Mesothelial cell of epicardium (in vitro differentiated cells): ENCODE results near the gene MPZL3. TPM values are rescaled to one million over a fixed set of nuclear protein-coding genes. Genes with fewer than 3 reads are reported as not detected.

ENCODE experiments used
- DNase-seq, 2 experiments: peaks; one replicate each; pipeline ENCODE4 v3.0.0; 2021; ENCODE audit warnings: low spot score in 2 of 2; ENCODE audit not compliant: unreplicated experiment in 2 of 2
- H3K27ac Mint-ChIP-seq: 2 replicates; pipeline ENCODE4 v1.8.0; 2021; ENCODE audit warnings: mixed read lengths
- H3K27me3 Mint-ChIP-seq: 2 replicates; pipeline ENCODE4 v1.8.0; 2021; ENCODE audit warnings: low read depth, mixed read lengths
- H3K36me3 Mint-ChIP-seq: 2 replicates; pipeline ENCODE4 v1.8.0; 2021; ENCODE audit warnings: mixed read lengths
- H3K4me1 Mint-ChIP-seq: 2 replicates; pipeline ENCODE4 v1.8.0; 2021; ENCODE audit warnings: mixed read lengths
- H3K4me3 Mint-ChIP-seq: 2 replicates; pipeline ENCODE4 v1.8.0; 2021; ENCODE audit warnings: mild to moderate bottlenecking, moderate library complexity, mixed read lengths
- H3K9me3 Mint-ChIP-seq: 2 replicates; pipeline ENCODE4 v1.8.0; 2021; ENCODE audit warnings: mixed read lengths
- total RNA-seq: library from RNA; stranded (reverse); gene quantifications from 3 replicates; pipeline ENCODE4 v1.2.1, GENCODE V29; 2021
- TF ChIP-seq, protein P1 (sequence below): fragments of 200-600 bp; sonication (generic); IDR thresholded peaks from one replicate; pipeline ENCODE4 v1.5.0; 2021; ENCODE audit warnings: antibody characterized with exemption; ENCODE audit not compliant: unreplicated experiment

Gene MPZL3
- total RNA-seq, 1 donor from 2014 or later: 5.0 TPM

GRCh38 chr11:118231461-118231860, 20.7 kb downstream of the MPZL3 start:
- peaks cover 17% of the 10 kb centered on the region for H3K4me1 Mint-ChIP-seq
- H3K27ac Mint-ChIP-seq: no peak overlapping the region
- TF ChIP-seq, protein P1, sequence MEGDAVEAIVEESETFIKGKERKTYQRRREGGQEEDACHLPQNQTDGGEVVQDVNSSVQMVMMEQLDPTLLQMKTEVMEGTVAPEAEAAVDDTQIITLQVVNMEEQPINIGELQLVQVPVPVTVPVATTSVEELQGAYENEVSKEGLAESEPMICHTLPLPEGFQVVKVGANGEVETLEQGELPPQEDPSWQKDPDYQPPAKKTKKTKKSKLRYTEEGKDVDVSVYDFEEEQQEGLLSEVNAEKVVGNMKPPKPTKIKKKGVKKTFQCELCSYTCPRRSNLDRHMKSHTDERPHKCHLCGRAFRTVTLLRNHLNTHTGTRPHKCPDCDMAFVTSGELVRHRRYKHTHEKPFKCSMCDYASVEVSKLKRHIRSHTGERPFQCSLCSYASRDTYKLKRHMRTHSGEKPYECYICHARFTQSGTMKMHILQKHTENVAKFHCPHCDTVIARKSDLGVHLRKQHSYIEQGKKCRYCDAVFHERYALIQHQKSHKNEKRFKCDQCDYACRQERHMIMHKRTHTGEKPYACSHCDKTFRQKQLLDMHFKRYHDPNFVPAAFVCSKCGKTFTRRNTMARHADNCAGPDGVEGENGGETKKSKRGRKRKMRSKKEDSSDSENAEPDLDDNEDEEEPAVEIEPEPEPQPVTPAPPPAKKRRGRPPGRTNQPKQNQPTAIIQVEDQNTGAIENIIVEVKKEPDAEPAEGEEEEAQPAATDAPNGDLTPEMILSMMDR: no peak
- no peaks in the 10 kb centered on the region for H3K9me3 Mint-ChIP-seq
- no peak for DNase-seq
- H3K27me3 Mint-ChIP-seq: peaks cover 3% of the 10 kb centered on the region
- H3K36me3 Mint-ChIP-seq: peaks cover 4% of the 10 kb centered on the region
- no peak overlapping the region for H3K4me3 Mint-ChIP-seq

GRCh38 chr11:118230088-118230487, 22.1 kb downstream of the MPZL3 start:
- DNase-seq: no peak
- Mint-ChIP-seq H3K27ac (no peak overlapping the region), H3K4me3 (no peak overlapping the region), H3K36me3 (peaks cover 4% of the 10 kb centered on the region), H3K4me1 (peaks cover 7% of the 10 kb centered on the region), H3K9me3 (no peaks in the 10 kb centered on the region), H3K27me3 (peaks cover 8% of the 10 kb centered on the region)
- TF ChIP-seq, protein P1: no peak

DNA sequence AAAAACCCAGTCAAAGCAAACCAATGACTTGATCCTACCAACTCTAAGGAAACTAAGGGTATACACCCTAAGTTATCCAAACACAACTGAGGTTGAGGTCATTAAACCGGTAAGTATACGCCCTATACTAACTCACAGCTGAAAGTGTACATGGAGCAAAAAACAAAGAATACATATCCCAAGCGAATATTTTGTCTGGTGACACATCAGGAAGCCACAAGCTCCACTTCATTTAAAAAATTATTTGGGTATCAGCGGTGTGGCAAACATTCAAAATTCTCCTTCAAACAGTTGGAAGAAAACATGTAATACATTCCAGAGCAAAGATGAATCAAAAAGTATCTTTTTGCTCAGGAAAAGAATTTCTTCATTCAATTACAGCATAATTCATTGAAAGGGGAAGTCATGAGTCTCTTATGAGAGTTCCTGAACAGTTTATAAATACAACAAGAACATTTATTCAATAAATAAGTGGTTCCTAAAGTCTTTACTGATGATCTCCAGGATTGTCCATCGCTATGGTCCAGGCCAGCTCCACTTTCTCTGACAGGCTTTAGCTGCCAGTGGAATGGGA, 22.8 kb downstream of the MPZL3 start:
- Mint-ChIP-seq H3K36me3 (peaks cover 4% of the 10 kb centered on the region), H3K27me3 (peaks cover 10% of the 10 kb centered on the region), H3K27ac (no peak overlapping the region), H3K4me3 (no peak overlapping the region), H3K4me1 (peaks cover 3% of the 10 kb centered on the region), H3K9me3 (no peaks in the 10 kb centered on the region)
- TF ChIP-seq, protein P1: no peak
- DNase-seq: no peak

- Mint-ChIP-seq H3K9me3 (no peaks in the 10 kb centered on the region), H3K36me3 (peaks cover 4% of the 10 kb centered on the region), H3K27ac (no peak overlapping the region), H3K4me3 (no peak overlapping the region), H3K4me1 (no peaks in the 10 kb centered on the region), H3K27me3 (peaks cover 19% of the 10 kb centered on the region)
- TF ChIP-seq, protein P1: no peak
- no peak for DNase-seq
Measured at GRCh38 chr11:118227865-118228785, 24.0 kb downstream of the MPZL3 start.

GRCh38 chr11:118226781-118227180, 25.4 kb downstream of the MPZL3 start:
- Mint-ChIP-seq H3K27me3 (peaks cover 30% of the 10 kb centered on the region), H3K4me3 (no peak overlapping the region), H3K9me3 (no peaks in the 10 kb centered on the region), H3K27ac (no peak overlapping the region), H3K4me1 (no peaks in the 10 kb centered on the region), H3K36me3 (peaks cover 4% of the 10 kb centered on the region)
- TF ChIP-seq, protein P1: no peak
- no peak for DNase-seq
